Right kidney (tissue), 1 donor: ENCODE results near the gene GAS2L2.
"Not testable (repeated sequence)": the region's sequence is repeated elsewhere in the genome, so short reads cannot be mapped to it uniquely, and the experiment has no call there.

Experiments
- DNase-seq: peaks from one replicate; pipeline ENCODE4 v3.0.0-alpha.2; 2016

GAS2L2 gene

GRCh38 chr17:35726953-35727460 lies 26.0 kb downstream of the GAS2L2 start:
- DNase-seq: no peak

GRCh38 chr17:35726127-35726952 lies 26.7 kb downstream of the GAS2L2 start:
- peak; percentile 57 for DNase-seq

DNA sequence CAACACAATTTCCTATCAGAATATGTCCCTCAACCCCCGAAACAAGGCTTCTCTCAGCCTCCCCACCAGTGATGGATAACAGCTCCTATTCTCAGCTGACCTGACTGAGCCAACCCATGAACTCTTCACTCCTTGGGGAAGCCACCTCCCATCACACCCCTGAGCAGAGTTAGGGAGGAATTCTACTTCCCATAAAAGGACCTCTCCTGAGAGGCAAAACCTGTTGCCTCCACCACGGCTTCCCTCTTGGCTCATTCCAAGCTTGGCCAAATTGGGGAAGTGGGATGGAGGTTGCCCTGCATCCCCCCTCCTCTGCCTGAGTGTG lies 27.3 kb downstream of the GAS2L2 start:
- DNase-seq: no peak

GRCh38 chr17:35725058-35725457 lies 28.0 kb downstream of the GAS2L2 start:
- no peak for DNase-seq

DNA sequence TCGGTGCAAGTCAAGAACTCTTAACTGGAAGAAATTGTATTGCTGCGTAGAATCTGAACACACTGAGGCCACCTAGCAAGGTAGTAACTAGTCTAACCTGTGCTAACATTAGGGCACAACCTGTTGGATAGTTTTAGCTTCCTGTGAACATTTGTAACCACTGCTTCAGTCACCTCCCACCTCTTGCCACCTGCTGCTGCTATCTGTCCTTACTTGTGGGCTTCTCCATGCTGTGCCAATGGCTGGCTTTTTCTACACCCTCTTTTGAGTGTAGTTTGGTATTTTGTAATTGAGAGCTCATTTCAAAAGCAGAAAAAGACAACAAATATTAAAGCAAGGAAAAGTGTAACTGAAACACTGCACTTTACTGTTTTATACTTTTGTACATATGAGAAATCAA lies 29.3 kb downstream of the GAS2L2 start:
- no peak for DNase-seq

- no peak for DNase-seq
Measured at GRCh38 chr17:35717475-35717874, 35.6 kb downstream of the GAS2L2 start.

DNA sequence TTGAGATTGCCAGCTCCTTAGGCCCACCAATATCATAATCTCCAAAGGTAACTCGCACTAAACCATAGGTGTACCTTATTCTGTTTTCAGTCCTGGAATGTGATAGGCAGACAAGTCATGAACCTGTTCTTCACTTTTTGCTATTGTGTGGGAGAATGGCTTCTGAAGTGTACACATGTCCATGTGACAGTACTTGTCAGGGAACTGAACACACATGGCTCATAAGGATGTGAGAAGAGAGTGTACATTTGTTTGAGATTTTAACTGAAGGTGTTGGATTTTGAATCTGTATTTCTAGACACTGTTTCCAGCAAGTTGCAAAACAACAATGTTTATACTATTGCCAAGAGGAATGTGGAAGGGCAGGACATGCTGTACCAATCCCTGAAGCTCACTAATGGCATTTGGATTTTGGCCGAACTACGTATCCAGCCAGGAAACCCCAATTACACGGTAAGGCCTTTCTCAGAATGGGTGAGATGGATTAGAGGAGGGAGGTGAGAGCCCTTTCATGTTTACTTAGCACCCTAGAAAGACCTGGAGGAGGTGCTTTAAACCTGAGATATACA lies 36.1 kb downstream of the GAS2L2 start:
- DNase-seq: no peak

GRCh38 chr17:35716173-35716572 lies 36.9 kb downstream of the GAS2L2 start:
- DNase-seq: no peak

GRCh38 chr17:35715416-35715815 lies 37.6 kb downstream of the GAS2L2 start:
- DNase-seq: no peak

DNA sequence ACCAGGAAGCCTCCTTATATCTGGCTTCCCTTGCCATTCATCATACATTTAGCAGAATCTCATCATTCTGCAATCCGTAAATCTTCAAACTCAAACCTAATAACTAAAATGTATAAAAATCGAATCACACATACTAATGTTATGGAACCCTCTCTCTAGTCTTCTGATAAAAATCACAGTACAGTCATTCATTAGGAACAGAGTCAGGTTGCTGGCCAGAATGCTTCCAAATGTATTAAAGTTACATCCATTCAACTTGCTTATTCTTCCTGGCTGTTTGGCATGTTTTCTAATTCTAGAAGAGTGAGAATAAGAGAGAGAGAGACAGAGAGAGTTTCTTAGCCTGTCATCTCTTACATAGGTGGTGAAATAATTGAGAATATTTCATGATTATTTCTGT lies 38.1 kb downstream of the GAS2L2 start:
- DNase-seq: no peak

GRCh38 chr17:35713069-35713728 lies 39.8 kb downstream of the GAS2L2 start:
- DNase-seq: peak; percentile 31

DNA sequence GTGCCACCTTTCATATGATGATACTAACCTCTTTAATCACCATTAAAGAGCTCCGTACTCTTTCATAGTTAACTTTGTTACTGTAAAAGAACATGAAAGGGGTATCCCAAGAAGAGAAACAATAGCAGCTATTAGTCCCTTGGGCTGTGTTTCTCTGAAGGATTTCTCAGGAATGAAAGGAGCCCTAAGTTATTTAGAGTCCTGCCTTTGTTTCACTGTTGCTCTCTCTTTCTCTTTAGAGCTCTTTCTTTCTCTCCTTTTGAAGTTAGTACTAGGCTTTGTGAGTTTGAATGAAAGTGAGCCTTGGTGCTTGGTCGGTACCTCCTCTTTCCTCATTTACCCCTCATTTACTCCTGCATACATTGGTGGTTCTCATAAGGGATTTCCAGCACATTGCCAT lies 42.1 kb downstream of the GAS2L2 start:
- no peak for DNase-seq

DNA sequence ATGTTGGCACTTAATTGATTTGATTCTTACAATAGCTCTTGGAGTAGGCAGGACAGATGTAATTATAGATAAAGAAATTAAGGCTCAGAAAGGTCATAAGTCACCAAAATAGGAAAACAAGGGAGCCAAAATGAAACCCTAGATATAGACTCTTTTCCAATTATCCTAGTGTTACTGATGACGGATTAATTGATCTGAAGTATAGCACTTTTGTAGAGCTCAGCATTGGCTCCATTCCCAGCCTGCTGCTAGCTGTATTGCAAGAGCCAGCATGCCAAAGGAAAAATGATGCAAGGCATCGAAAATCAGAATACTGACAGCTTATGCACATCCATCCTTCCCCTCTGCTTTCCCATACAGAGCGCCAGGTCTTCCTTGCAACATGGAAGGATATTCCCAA lies 43.2 kb downstream of the GAS2L2 start:
- no peak for DNase-seq

GRCh38 chr17:35708951-35709350 lies 44.1 kb downstream of the GAS2L2 start:
- no peak for DNase-seq

GRCh38 chr17:35708149-35708548 lies 44.9 kb downstream of the GAS2L2 start:
- DNase-seq: no peak

DNA sequence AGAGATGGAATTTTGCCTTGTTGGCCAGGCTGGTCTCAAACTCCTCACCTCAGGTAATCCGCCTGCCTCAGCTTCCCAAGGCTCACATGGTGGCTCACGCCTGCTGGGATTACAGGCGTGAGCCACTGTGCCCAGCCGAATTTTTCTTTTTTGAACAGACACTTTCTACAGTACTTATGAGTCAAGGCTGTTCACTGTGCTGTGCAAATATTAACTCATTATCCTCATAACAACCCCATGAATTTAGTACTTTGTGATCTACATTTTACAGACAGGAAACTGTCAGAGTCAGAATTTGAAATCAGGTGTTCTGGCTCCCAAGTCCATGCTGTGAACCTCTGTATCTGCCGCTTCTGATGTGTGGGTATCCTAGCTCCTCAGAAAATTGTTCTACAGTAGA lies 47.3 kb downstream of the GAS2L2 start:
- DNase-seq: no peak

- no peak for DNase-seq
Measured at GRCh38 chr17:35705230-35705629, 47.8 kb downstream of the GAS2L2 start.

- DNase-seq: not testable (repeated sequence)
Measured at GRCh38 chr17:35703308-35703707, 49.7 kb downstream of the GAS2L2 start.

DNA sequence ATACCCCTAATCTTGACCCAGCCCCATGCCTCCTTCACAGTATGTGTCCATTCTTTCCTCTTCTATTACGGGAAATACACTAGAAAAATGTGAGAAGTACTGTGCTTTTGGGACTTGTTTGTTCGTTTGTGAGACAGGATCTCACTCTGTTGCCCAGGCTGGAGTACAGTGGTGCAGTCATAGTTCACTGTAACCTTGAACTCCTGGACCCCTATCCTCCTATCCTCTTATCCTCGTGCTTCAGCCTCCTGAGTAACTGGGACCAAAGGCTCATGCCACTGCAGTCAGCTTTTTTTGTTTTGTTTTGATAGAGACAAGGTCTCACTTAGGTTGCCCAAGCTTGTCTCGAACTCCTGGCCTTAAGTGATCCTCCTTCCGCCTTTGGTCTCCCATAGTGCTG lies 51.5 kb downstream of the GAS2L2 start:
- no peak for DNase-seq

DNA sequence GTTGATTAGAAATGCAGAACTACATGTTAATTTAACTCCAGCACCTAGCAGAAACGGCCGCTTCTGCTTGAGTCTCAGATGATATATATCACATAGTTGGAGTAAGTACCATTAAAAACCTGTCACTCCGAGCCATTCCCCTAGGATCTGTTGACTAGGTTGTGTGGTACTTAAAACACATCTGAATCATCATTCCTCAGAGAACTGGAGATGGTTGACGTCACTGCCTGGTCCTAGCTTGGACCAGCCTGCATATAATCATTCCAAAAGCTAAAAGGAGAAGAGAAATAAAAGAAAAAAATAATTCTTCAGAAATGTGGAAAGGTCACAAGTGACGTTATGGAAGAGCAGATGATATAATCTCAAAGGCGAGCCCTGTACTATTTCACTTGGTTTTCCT lies 52.9 kb downstream of the GAS2L2 start:
- DNase-seq: no peak

GRCh38 chr17:35698800-35699199 lies 54.2 kb downstream of the GAS2L2 start:
- DNase-seq: no peak

- DNase-seq: no peak
Measured at GRCh38 chr17:35695613-35696012, 57.4 kb downstream of the GAS2L2 start.

DNA sequence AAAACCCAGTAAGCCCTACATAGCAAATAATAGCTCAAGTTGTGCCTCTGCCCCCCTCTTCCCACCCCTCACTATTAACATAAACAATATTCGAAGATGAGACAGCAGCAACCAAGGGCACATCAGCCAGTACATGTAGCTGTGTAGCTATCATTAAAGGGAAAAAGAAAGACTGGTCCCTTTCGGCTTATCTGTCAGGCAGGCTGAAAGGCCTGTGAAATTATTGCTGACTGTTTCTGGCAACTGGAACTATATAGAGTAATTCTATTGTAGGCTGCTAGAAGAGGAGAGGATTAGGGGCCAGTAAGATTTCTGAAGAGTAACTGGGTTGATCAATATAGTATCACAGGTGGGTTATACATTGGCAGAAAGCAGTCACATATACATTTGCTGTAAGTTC lies 58.1 kb downstream of the GAS2L2 start:
- no peak for DNase-seq
